Panc1 (cell line): Measurements from ENCODE around the gene FAM76B. TPM values are rescaled to one million over a fixed set of nuclear protein-coding genes. Genes with fewer than 3 reads are reported as not detected.

ENCODE experiments used
- ATAC-seq: fragments of 200-7000 bp; cut with Tn5 transposase; 2 replicates; pipeline ENCODE4 v1.9.1; 2020; ENCODE audit warnings: mild to moderate bottlenecking, moderate library complexity
- BruUV-seq: library from RNA; stranded (reverse); fragments of 400-500 nt; replicated peaks from 2 replicates; lab custom pipeline; 2021; lab: Mats Ljungman, UMichigan
- CTCF ChIA-PET: fragments of 300-600 bp; sonication (Branson Sonifier 250); formaldehyde crosslinking; loops from one replicate; lab custom pipeline; 2022; ENCODE audit warnings: antibody characterized with exemption; lab: Charles Lee
- POLR2A ChIA-PET: fragments of 300-600 bp; sonication (Branson Sonifier 250); formaldehyde crosslinking; loops from one replicate; lab custom pipeline; 2022; ENCODE audit warnings: antibody characterized with exemption; lab: Charles Lee
- DNase-seq: peaks from one replicate; pipeline ENCODE4 v3.0.0-alpha.2; 2010; ENCODE audit warnings: low read depth, low spot score
- H3K27ac ChIP-seq: 2 replicates; pipeline ENCODE4 v1.5.1; 2011; ENCODE audit warnings: mild to moderate bottlenecking, low read length, inconsistent platforms
- H3K27me3 ChIP-seq: fragments of 200-500 bp; sonication (Bioruptor generic); 2 replicates; pipeline ENCODE4 v1.6.0; 2014; ENCODE audit warnings: low read length, inconsistent platforms; ENCODE audit not compliant: control insufficient read depth, insufficient read depth
- H3K36me3 ChIP-seq: fragments of 200-500 bp; sonication (Bioruptor generic); 2 replicates; pipeline ENCODE4 v1.5.1; 2014; ENCODE audit warnings: inconsistent platforms, mild to moderate bottlenecking, low read length, moderate library complexity; ENCODE audit not compliant: control insufficient read depth, insufficient read depth
- H3K4me1 ChIP-seq: 2 replicates; pipeline ENCODE4 v1.5.1; 2011; ENCODE audit warnings: inconsistent platforms, mild to moderate bottlenecking, low read length, moderate library complexity; ENCODE audit not compliant: control insufficient read depth, insufficient read depth
- H3K4me3 ChIP-seq, 2 experiments: 2 replicates each; pipeline ENCODE4 v1.5.1; 2011 to 2012; ENCODE audit warnings: low read depth in 2 of 2, low read length in 2 of 2, mild to moderate bottlenecking in 2 of 2, inconsistent platforms in 1 of 2, moderate library complexity in 1 of 2
- H3K9me3 ChIP-seq: fragments of 200-500 bp; sonication (Bioruptor generic); 2 replicates; pipeline ENCODE4 v1.5.1; 2014; ENCODE audit warnings: low read depth, mild to moderate bottlenecking, inconsistent platforms, low read length, moderate library complexity; ENCODE audit not compliant: control insufficient read depth, insufficient read depth
- CTCF ChIP-seq: fragments of 450-650 bp; IDR thresholded peaks from 2 replicates; pipeline ENCODE4 v1.5.1; 2017; ENCODE audit warnings: mild to moderate bottlenecking
- POLR2AphosphoS5 ChIP-seq: IDR thresholded peaks from 2 replicates; pipeline ENCODE4 v1.6.1; 2012; ENCODE audit warnings: mild to moderate bottlenecking, low read depth, low read length, moderate library complexity
- REST ChIP-seq, 2 experiments: IDR thresholded peaks; 2 replicates each; pipeline ENCODE4 v1.6.1; 2011 to 2012; ENCODE audit warnings: low read depth in 2 of 2, control low read depth in 1 of 2, low read length in 1 of 2, mild to moderate bottlenecking in 1 of 2, moderate library complexity in 1 of 2; ENCODE audit not compliant: insufficient read depth in 1 of 2
- SIN3A ChIP-seq: IDR thresholded peaks from 2 replicates; pipeline ENCODE4 v1.6.1; 2012; ENCODE audit warnings: low read depth, mild to moderate bottlenecking, low read length, moderate library complexity, borderline replicate concordance; ENCODE audit not compliant: insufficient read depth
- TCF7L2 ChIP-seq: IDR thresholded peaks from 2 replicates; pipeline ENCODE4 v1.6.1; 2011; ENCODE audit warnings: mild to moderate bottlenecking, low read depth, low read length, inconsistent platforms
- in situ Hi-C: cut with HindIII; loops from 2 replicates; pipeline ENCODE4 v1.10.0; 2016; ENCODE audit warnings: low sequenced_read_pairs, low pct_unique_long_range_greater_than_20kb
- intact Hi-C: fragments of 100-400 bp; cut with micrococcal nuclease; formaldehyde crosslinking; loops from one replicate; pipeline ENCODE4 v1.10.0; 2022; ENCODE audit not compliant: unreplicated experiment
- total RNA-seq: library from RNA; stranded (reverse); gene quantifications from one replicate; pipeline ENCODE4 v1.2.1, GENCODE V29; 2021; ENCODE audit not compliant: unreplicated experiment

Gene FAM76B
- total RNA-seq, 1 experiment from 2014 or later = 31.2 TPM

DNA sequence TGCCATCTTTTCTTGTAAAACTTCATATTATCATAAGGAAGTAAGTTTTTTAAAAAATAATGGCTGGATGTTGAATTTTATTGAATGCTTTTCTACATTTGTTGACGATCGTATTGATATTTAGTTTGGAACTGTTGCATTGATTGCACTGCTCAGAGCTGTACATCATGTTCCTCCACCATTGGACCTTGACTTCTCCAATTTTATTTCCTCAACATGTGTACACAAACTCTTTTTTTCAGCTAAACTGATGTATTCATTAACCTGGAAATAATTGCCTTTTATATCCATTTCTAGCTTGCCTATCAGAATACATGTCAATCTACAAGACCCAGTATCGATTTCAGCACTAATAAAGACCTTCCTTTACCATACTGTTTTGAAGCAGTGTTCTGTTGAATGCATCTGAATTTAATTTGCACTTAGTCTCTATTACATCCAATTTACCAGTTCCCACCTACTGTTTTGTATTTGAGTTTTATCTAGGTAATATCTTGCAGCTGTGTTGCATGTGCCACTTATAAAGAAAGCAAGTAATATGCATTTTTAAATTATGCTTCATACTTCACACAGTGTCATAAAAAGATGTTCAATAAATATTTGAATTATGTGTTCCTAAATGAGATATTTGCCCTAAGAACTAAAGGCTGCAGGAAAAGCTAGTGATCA is 6.2 kb upstream of the FAM76B start:
- TF ChIP-seq SIN3A (no peak), TCF7L2 (no peak)
- no peak overlapping the region for H3K4me3 ChIP-seq
- POLR2A ChIA-PET = interaction anchor here (0.6 kb wide), 2 partner anchors 204 to 597 kb away, joined by 4 to 5 read pairs; no protein-coding TSS in a partner anchor
- H3K27me3 ChIP-seq = no peaks in the 10 kb centered on the region
- no peak overlapping the region for H3K27ac ChIP-seq
- H3K9me3 ChIP-seq = no peaks in the 10 kb centered on the region
- intact Hi-C loops = no loop called here
- no peak for ATAC-seq
- DNase-seq = no peak
- H3K36me3 ChIP-seq = peaks cover 2% of the 10 kb centered on the region
- in situ Hi-C loops = no loop called here
- CTCF ChIA-PET = no interaction called here
- H3K4me1 ChIP-seq = peaks cover 21% of the 10 kb centered on the region
- no TSS peak for BruUV-seq

- in situ Hi-C loops = no loop called here
- Histone ChIP-seq H3K4me1 (peaks cover 21% of the 10 kb centered on the region), H3K9me3 (no peaks in the 10 kb centered on the region), H3K27me3 (no peaks in the 10 kb centered on the region), H3K27ac (no peak overlapping the region), H3K36me3 (no peaks in the 10 kb centered on the region; the same call in 1 of the 2 replicates), H3K4me3 (no peak overlapping the region)
- intact Hi-C loops = loop anchor here (5.0 kb wide), 1 partner anchor 633 kb away; no protein-coding TSS in a partner anchor
- BruUV-seq = no TSS peak
- CTCF ChIA-PET = interaction anchor here (1.1 kb wide), 1 partner anchor 549 kb away, joined by 3 read pairs; the partner anchor contains the start of gene MAML2
- TF ChIP-seq POLR2AphosphoS5 = no peak
- no peak for TF ChIP-seq REST (IDR thresholded peaks at IDR 0.05; ENCODE audit: insufficient read depth in 1 of 2, low read depth in 2 of 2, low read length in 1 of 2)
- TF ChIP-seq SIN3A = no peak
- ATAC-seq (no peak), DNase-seq (no peak)
- POLR2A ChIA-PET = no interaction called here
Measured at GRCh38 chr11:95794086-95794485, 4.5 kb upstream of the FAM76B start.

DNA sequence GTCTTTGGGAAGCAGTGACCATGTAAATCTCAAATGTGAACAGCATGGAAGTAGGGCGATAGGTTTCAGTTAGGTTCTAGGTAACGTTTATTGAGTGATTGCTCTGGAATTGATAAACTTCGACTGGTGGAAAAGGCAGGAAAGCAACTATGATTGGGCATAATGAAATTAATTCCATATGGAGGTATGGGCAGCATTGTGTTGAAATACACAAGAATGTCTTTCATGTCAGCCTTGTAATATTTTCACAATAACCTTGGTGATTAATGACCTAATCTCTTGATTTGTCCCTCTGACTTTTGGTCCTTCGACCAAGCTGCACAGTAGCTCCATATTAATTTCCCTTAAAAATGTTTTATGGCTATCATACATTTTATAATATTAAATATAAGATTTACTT is 3.5 kb upstream of the FAM76B start:
- Histone ChIP-seq H3K4me3 (no peak overlapping the region), H3K36me3 (peaks cover 3% of the 10 kb centered on the region), H3K9me3 (no peaks in the 10 kb centered on the region), H3K4me1 (peaks cover 27% of the 10 kb centered on the region), H3K27me3 (no peaks in the 10 kb centered on the region), H3K27ac (no peak overlapping the region)
- ATAC-seq (no peak), DNase-seq (no peak)
- no peak for TF ChIP-seq CTCF
- no peak for TF ChIP-seq SIN3A
- no peak for TF ChIP-seq TCF7L2
- TF ChIP-seq REST (IDR thresholded peaks at IDR 0.05; ENCODE audit: insufficient read depth in 1 of 2, low read depth in 2 of 2, low read length in 1 of 2) = no peak
- TF ChIP-seq POLR2AphosphoS5 = no peak
- in situ Hi-C loops (no loop called here), intact Hi-C loops (loop anchor here (5.0 kb wide), 1 partner anchor 634 kb away; no protein-coding TSS in a partner anchor)
- POLR2A ChIA-PET = interaction anchor here (0.5 kb wide), 1 partner anchor 14 kb away, joined by 3 read pairs; no protein-coding TSS in a partner anchor
- CTCF ChIA-PET = interaction anchor here (0.6 kb wide), 1 partner anchor 634 kb away, joined by 3 read pairs; no protein-coding TSS in a partner anchor
- BruUV-seq = no TSS peak
